Activated CD8-positive, alpha-beta T cell treated with anti-CD3 and anti-CD28 coated beads for 36 hours (primary cell): ENCODE results near the gene FAM25G. TPM values are rescaled to one million over a fixed set of nuclear protein-coding genes. Genes with fewer than 3 reads are reported as not detected.

Source experiments
- ATAC-seq: fragments of 200-7000 bp; cut with Tn5 transposase; one replicate; pipeline ENCODE4 v1.10.0; 2021; ENCODE audit warnings: mild to moderate bottlenecking, moderate library complexity
- CTCF ChIA-PET: fragments of 350-600 bp; sonication (Branson Sonifier 250); formaldehyde crosslinking; loops from one replicate; lab custom pipeline; 2021; ENCODE audit warnings: antibody characterized with exemption; lab: Charles Lee
- POLR2A ChIA-PET: fragments of 350-600 bp; sonication (Branson Sonifier 250); formaldehyde crosslinking; loops from one replicate; lab custom pipeline; 2021; ENCODE audit warnings: antibody characterized with exemption; lab: Charles Lee
- DNase-seq: peaks from one replicate; pipeline ENCODE4 v3.0.0-alpha.2; 2020
- H3K27ac Mint-ChIP-seq: one replicate; pipeline ENCODE4 v1.8.0; 2021; ENCODE audit warnings: mild to moderate bottlenecking, mixed read lengths
- H3K27me3 Mint-ChIP-seq: one replicate; pipeline ENCODE4 v1.8.0; 2021; ENCODE audit warnings: mixed read lengths
- H3K36me3 Mint-ChIP-seq: one replicate; pipeline ENCODE4 v1.8.0; 2021; ENCODE audit warnings: low read depth, mixed read lengths
- H3K4me1 Mint-ChIP-seq: one replicate; pipeline ENCODE4 v1.8.0; 2021; ENCODE audit warnings: low read depth, mixed read lengths
- H3K4me3 Mint-ChIP-seq: one replicate; pipeline ENCODE4 v1.8.0; 2021; ENCODE audit warnings: mild to moderate bottlenecking, moderate library complexity, mixed read lengths
- H3K9me3 Mint-ChIP-seq: one replicate; pipeline ENCODE4 v1.8.0; 2021; ENCODE audit warnings: mixed read lengths
- CTCF ChIP-seq: fragments of 200-600 bp; IDR thresholded peaks from one replicate; pipeline ENCODE4 v1.8.0; 2022; ENCODE audit warnings: antibody characterized with exemption, mild to moderate bottlenecking
- intact Hi-C: fragments of 100-400 bp; cut with micrococcal nuclease; formaldehyde crosslinking; loops from one replicate; pipeline ENCODE4 v1.10.0; 2022
- total RNA-seq, 2 experiments: library from RNA; stranded (reverse); gene quantifications; one replicate each; pipeline ENCODE4 v1.2.3, GENCODE V29; 2021

Gene FAM25G
- total RNA-seq, 2 experiments from 2014 or later, result not detected

- ChIA-PET POLR2A (no interaction called here), CTCF (no interaction called here)
- intact Hi-C loops, result no loop called here
- Mint-ChIP-seq H3K36me3 (no peaks in the 10 kb centered on the region), H3K9me3 (no peaks in the 10 kb centered on the region), H3K4me3 (no peak overlapping the region), H3K4me1 (peaks cover 10% of the 10 kb centered on the region), H3K27ac (no peak overlapping the region), H3K27me3 (peaks cover 8% of the 10 kb centered on the region)
- no peak for ATAC-seq
- no peak for TF ChIP-seq CTCF
- no peak for DNase-seq
These were observed 38.1 kb downstream of the FAM25G start for GRCh38 chr10:47453141-47454007.

- Mint-ChIP-seq H3K27me3 (peaks cover 11% of the 10 kb centered on the region), H3K4me1 (peaks cover 18% of the 10 kb centered on the region), H3K4me3 (no peak overlapping the region), H3K27ac (no peak overlapping the region), H3K9me3 (peaks cover 5% of the 10 kb centered on the region), H3K36me3 (no peaks in the 10 kb centered on the region)
- intact Hi-C loops, result no loop called here
- POLR2A ChIA-PET, result no interaction called here
- DNase-seq, result no peak
- no peak for ATAC-seq
- CTCF ChIA-PET, result no interaction called here
- TF ChIP-seq CTCF, result no peak
These were observed 38.9 kb downstream of the FAM25G start for GRCh38 chr10:47452495-47453140.

- POLR2A ChIA-PET, result no interaction called here
- peaks cover 18% of the 10 kb centered on the region for H3K4me1 Mint-ChIP-seq
These were observed 39.5 kb downstream of the FAM25G start for GRCh38 chr10:47451998-47452494.

GRCh38 chr10:47451273-47451997 lies 40.1 kb downstream of the FAM25G start:
- Mint-ChIP-seq H3K36me3 (no peaks in the 10 kb centered on the region), H3K9me3 (peaks cover 5% of the 10 kb centered on the region), H3K27me3 (peaks cover 11% of the 10 kb centered on the region), H3K4me3 (no peak overlapping the region), H3K4me1 (peaks cover 18% of the 10 kb centered on the region), H3K27ac (no peak overlapping the region)
- no peak for TF ChIP-seq CTCF
- POLR2A ChIA-PET, result no interaction called here
- ATAC-seq, result no peak
- DNase-seq, result no peak
- intact Hi-C loops, result no loop called here
- CTCF ChIA-PET, result no interaction called here

More at GRCh38 chr10:47451998-47452494, 39.5 kb downstream of the FAM25G start:
- no peak for TF ChIP-seq CTCF
- intact Hi-C loops, result no loop called here
- Mint-ChIP-seq H3K27ac (no peak overlapping the region), H3K27me3 (peaks cover 11% of the 10 kb centered on the region), H3K9me3 (peaks cover 5% of the 10 kb centered on the region), H3K36me3 (no peaks in the 10 kb centered on the region), H3K4me3 (no peak overlapping the region)
- CTCF ChIA-PET, result no interaction called here
- ATAC-seq (no peak), DNase-seq (no peak)
